Activated CD8-positive, alpha-beta memory T cell treated with anti-CD3 and anti-CD28 coated beads for 36 hours (primary cell): ENCODE data around the gene ALDH9A1. TPM values are rescaled to one million over a fixed set of nuclear protein-coding genes. Genes with fewer than 3 reads are reported as not detected.

Experiments used
- CTCF ChIA-PET: fragments of 350-600 bp; sonication (Branson Sonifier 250); formaldehyde crosslinking; loops from one replicate; lab custom pipeline; 2021; ENCODE audit warnings: antibody characterized with exemption; lab: Charles Lee
- POLR2A ChIA-PET: fragments of 350-600 bp; sonication (Branson Sonifier 250); formaldehyde crosslinking; loops from one replicate; lab custom pipeline; 2021; ENCODE audit warnings: antibody characterized with exemption; lab: Charles Lee
- total RNA-seq, 2 experiments: library from RNA; stranded (reverse); gene quantifications; one replicate each; pipeline ENCODE4 v1.2.3, GENCODE V29; 2021

The ALDH9A1 gene
- total RNA-seq, 2 experiments from 2014 or later, result 40.3 to 40.7 TPM

GRCh38 chr1:165631342-165632151 lies 66.8 kb downstream of the ALDH9A1 start:
- POLR2A ChIA-PET, result interaction anchor here (1.0 kb wide), 2 partner anchors 27 to 34 kb away, joined by 4 to 5 read pairs; no protein-coding TSS in a partner anchor
- CTCF ChIA-PET, result interaction anchor here (1.2 to 1.5 kb wide), 2 partner anchors 33 to 66 kb away, joined by 3 to 7 read pairs; no protein-coding TSS in a partner anchor

GRCh38 chr1:165630629-165631341 lies 67.6 kb downstream of the ALDH9A1 start, which contains the start of gene MGST3:
TSS of gene MGST3 (plus strand) at chr1:165631234. CDS start at chr1:165649848, 18,614 bp downstream.
- POLR2A ChIA-PET, result interaction anchor here (1.0 to 1.3 kb wide), 3 partner anchors 27 to 67 kb away, joined by 4 to 5 read pairs (median 4); partner anchors contain the start of gene ALDH9A1

DNA sequence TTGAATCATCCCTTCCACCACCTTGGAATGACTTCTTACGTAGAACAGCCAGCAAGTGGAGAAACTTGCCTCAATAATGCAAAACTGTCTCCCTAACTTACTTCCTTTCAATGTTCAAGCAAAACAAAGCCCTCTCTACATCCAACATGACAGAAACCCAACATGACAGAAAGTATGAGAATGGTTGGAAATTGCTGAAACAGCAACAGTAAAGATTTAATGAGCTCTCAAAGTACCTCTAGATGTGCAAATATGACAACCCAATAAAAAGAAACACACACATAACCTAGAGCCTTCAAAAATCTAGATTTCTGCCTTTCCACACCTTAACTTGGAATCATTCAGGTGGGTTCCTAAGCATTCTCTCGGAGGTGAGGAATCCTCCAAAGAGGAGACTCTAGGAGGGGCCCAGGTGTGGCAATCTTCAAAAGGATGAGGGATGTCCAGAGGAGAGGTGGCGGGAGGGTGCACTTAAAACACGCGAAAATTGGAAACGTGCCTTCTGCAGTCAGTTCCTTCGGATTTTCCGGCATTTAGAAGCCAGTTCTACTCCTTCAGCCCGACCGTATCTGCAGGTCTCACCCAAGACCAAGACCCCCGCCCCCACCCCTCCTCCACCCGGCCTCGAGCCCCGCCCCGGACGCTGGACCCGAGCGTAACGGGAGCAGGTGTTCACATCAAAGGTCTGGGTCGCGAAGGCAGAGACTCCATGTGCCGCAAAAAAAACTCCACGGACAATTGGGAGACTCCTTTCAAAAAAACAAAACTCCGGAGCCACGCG lies 68.3 kb downstream of the ALDH9A1 start:
- ChIA-PET POLR2A (interaction anchor here (1.3 kb wide), 1 partner anchor 68 kb away, joined by 4 read pairs; the partner anchor contains the start of gene ALDH9A1), CTCF (interaction anchor here (1.5 kb wide), 1 partner anchor 31 kb away, joined by 7 read pairs; no protein-coding TSS in a partner anchor)

More at GRCh38 chr1:165630629-165631341, 67.6 kb downstream of the ALDH9A1 start, which contains the start of gene MGST3:
- CTCF ChIA-PET, result interaction anchor here (1.5 kb wide), 1 partner anchor 32 kb away, joined by 7 read pairs; no protein-coding TSS in a partner anchor

DNA sequence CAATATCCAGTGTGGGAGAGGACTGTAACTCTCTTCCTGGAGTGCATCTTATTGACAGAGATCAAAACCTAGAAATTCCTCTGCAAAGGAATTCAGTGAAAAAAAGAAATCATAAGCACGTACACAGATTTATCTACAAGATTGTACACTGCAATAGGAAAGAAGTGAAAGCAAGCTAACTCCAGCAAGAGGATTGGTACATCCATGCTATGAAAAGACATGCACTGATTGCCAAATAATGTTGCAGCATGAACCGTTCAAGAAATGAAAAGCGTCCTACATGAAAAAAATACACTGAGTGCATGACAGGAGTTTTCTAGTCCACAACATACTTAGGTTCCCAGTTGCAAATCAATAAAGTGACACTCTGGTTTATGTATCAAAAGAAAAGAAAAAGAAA lies 69.2 kb downstream of the ALDH9A1 start:
- POLR2A ChIA-PET, result no interaction called here
- CTCF ChIA-PET, result no interaction called here

- CTCF ChIA-PET, result no interaction called here
- POLR2A ChIA-PET, result no interaction called here
These were observed 70.1 kb downstream of the ALDH9A1 start for GRCh38 chr1:165628147-165628822.

- ChIA-PET POLR2A (no interaction called here), CTCF (no interaction called here)
These were observed 73.9 kb downstream of the ALDH9A1 start for GRCh38 chr1:165624441-165624840.

DNA sequence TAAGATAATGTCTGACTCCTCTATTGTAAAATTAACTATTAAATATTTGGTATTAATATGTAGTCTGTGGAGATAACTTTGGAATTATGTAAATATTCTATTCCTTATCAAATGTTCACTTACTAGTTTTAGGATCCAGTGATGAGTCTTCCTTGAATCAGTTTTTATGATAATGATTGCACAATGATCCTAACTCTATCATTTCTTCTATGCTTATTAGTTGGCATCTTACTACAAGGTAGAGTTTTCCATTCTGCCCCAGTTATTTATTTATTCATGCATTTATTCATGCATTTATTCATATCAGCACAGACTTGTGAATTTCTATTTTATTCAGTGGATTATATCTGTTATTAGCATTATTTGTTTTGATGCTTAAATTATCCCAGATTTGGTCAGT lies 74.7 kb downstream of the ALDH9A1 start:
- POLR2A ChIA-PET, result no interaction called here
- CTCF ChIA-PET, result no interaction called here

GRCh38 chr1:165619647-165620151 lies 78.7 kb downstream of the ALDH9A1 start:
- ChIA-PET CTCF (no interaction called here), POLR2A (no interaction called here)

DNA sequence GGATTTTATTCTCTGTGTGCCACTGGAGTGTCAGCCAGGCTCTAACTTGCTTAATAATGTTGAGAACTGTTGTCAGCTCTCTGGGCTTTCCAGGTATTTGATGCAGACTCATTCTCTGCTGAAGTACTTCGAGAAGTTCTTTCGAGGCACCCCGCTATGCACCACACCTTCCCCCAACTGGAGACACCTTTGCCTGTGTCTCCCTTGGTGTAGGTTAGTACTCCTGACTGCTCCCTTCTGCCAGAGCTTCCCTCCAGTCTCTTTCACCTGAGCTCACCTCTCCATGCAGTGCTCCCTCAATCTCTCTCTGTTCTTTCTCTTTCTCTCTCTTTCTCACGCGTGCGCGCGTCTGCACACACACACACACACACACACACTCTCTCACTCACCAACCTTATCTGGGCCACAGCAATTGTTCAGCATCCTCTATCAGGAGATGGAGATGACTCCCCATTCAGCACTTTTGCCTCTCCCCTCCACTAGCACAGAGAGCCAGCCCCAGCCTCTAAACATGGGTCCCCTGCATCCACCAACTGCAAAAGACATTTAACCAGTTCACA lies 81.3 kb downstream of the ALDH9A1 start:
- CTCF ChIA-PET, result interaction anchor here (0.6 kb wide), 1 partner anchor 231 kb away, joined by 4 read pairs; no protein-coding TSS in a partner anchor
- POLR2A ChIA-PET, result no interaction called here

- CTCF ChIA-PET, result no interaction called here
- POLR2A ChIA-PET, result no interaction called here
These were observed 82.2 kb downstream of the ALDH9A1 start for GRCh38 chr1:165616054-165616612.

Other genes starting within 250 kb of the ALDH9A1 start
- not detected for gene LRRC52, start 154.6 kb downstream of the ALDH9A1 start, total RNA-seq
- gene MGST3, start 67.3 kb downstream of the ALDH9A1 start, total RNA-seq, result 10 to 100 TPM; 47.9 to 49.0 TPM
- 100 to 1,000 TPM in 1 of 2 experiments, 10 to 100 TPM in 1; 93.7 to 102 TPM for gene TMCO1, start 70.3 kb upstream of the ALDH9A1 start, total RNA-seq
- 100 to 1,000 TPM; 108 to 116 TPM for gene UCK2, start 129.1 kb upstream of the ALDH9A1 start, total RNA-seq